Stimulated activated CD4-positive, alpha-beta T cell treated with anti-CD3 and anti-CD28 coated beads, Interleukin-2, amount 100 ng/mL, for 24 hours (primary cell): ENCODE data around the gene SRI.

Experiments
- DNase-seq, 2 donors: peaks; one replicate each; pipeline ENCODE4 v3.0.0-alpha.2; 2020

SRI gene

DNA sequence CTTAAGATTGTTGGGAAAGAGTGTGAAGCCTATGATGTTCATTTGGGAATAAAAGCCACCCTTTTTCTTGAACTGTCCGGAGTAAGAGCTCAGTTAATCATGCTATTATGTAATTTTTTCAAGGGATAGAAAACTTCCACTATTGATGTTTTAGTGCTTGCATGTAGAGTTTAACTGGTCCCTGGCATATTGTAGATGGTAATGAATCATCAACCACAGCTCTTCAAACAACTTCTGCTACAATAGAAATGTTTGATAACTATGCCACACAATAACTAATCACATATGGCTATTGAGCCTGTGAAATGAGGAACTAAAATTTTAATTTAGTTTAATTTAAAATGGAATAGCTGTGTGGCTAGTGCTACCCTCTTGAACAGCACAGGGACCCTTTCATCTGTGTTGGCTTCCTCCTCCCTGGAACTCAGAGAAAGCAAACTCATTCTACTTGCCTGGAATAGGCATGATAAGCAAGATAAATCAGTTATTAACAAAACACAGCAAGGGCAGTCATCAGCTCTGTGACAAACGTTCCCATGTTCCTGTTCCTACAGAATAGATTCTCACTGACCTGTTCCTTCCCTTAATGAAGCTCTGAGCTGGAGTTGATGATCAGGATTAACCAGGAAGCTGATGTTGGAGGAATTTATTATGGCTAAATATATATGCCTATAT lies 4.9 kb upstream of the SRI start:
- DNase-seq, result no peak

- DNase-seq, result no peak
These were observed 3.4 kb upstream of the SRI start for GRCh38 chr7:88223265-88223664.

DNA sequence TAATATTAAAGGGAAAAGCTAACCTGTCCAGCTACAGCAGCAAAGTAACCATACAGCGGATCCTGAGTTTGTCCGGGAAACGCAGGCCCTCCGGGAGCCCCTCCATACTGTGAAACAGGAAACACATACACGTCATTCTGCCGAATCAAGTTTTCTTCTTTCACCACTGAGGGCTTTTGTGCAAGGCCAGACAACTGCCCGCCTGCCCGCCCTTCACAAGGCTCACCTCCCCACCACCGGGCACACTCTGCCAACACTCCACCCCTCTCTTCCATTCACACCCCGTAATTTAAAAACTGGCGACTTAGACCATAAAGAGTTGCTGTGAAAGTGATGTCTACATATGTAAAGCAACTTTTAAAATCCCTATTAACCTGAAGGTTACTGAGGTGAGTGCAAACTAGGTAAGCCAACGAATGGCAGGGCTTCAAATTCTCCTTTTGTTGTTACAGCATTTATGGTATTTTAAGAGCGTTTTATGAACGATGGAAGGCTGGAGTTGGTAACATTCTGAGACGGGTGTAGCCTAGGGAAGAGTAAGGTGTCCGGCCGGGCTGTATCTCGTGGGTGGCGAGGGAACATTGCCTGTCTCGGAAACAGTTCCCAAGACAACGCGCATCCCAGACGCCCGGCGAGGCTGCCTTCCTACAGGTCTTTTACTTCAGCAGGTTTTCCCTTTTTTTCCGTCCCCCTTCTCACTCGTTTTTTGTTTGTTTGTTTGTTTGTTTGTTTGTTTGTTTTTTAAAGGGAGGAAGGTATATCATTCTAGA lies 817 bp downstream of the SRI start:
- peak; percentile 25 to 27 for DNase-seq

- no peak for DNase-seq
These were observed 1.5 kb downstream of the SRI start for GRCh38 chr7:88218429-88218745.

GRCh38 chr7:88217675-88218428 lies 2.0 kb downstream of the SRI start:
- no peak for DNase-seq

DNA sequence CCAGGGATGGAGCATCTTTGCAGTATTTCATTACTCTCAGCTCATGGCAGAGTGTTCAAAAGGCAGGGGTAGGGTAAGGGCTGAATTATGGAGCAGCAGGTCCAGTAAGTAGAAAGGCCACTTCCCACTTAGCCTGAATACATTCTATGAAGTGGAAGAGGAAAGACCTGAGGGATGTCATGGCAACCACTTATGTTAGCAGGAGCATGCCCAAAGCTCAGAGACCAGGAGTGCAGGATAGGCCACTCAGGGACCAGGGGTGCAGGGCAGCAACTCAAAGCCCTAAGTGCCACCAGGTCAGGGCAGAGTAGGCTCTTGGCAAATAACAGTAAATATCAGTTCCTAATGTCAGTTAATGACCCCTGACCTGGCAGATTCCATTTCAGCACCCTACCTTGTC lies 3.6 kb downstream of the SRI start:
- no peak for DNase-seq

DNA sequence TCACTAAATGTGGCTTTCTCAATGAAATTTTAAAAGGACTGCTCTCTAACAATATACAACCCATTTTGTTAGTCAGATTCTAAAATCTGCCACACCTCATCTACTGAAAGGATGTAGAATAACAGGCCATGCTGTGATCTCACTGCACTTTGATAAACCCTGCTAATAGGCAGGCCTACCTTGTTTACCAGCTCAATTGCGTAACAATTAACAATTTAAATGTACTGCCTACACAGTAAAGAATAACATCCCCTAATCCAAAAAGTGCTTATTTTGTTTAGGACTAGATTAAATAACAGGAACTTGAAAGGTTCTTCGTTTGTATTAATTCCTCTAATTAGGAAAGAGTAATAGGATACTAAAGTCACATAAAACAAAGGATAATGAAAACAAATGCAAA lies 4.5 kb downstream of the SRI start:
- no peak for DNase-seq

DNA sequence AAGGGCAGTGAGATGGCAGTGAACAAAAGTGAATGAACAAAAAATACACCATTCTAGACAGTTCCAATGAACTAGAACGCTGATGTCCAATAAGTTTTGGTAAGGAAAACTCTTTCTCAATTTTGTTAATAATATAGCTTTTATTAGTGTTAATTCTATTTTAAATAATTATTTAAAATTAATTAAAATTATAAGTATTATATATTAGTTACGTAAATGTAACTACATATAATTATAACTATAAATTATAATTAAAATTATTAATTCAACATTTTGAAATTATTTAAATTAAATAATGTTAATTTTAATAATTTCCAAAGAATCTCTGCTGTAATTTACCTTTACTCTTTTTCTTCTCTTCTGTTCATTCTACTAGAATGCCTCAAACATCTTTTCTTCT lies 5.4 kb downstream of the SRI start:
- DNase-seq, result no peak

GRCh38 chr7:88212918-88213317 lies 6.9 kb downstream of the SRI start:
- no peak for DNase-seq

DNA sequence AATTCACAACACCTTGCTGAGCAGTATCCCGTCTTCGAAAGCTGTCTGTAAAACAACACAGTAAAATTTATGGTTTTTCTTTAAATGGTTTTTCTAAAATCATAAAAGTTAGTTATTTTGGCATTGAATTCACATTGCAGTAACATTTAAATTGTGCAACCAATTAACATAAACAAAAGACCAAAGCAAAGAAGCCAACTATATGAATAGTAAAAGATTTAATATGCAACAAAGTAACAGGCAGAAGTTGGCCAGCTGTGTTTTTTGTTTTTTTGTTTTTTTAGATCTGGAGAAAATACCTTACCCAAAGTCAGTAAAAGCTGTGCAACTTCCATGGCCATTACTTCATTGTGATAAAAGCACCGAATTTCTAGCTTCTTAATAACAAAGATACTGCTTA lies 11.3 kb downstream of the SRI start:
- no peak for DNase-seq

DNA sequence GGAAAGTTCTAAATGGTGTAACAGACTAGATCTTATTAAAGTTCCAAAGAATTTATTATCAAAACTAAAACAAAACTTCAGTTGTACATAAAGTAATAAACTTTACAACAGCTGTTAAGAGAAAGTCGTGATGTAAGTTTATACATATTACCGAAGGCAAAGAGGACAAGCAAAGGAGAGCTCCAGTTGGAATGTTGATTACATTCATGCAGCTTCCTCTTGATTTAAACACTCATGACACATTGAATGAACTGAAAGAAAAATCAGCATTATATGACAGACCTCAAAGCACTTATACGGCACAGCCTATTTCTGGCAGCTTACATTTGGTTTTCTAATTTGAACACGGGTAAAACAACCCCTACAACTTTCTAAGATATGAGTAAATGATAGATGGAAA lies 13.6 kb downstream of the SRI start:
- DNase-seq, result no peak

DNA sequence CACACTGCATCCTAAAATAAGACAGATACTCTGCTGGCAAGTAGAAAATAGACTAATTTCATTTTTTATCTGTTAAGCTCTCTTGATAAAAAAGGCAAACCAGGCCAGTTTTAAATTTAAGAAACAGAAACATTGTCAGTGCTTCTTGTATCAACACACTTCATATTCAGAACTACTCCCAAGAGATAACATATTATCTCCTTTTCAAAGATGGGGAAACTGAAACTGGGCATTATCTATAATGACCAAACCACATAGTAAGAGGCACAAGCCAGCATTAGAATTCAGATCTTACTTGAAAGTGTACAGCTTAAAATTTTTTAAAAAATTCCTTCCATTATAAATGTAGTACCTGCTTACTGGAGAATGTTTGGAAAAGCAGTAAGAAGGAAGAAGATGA lies 14.7 kb downstream of the SRI start:
- no peak for DNase-seq

GRCh38 chr7:88204525-88205110 lies 15.2 kb downstream of the SRI start:
- no peak for DNase-seq

DNA sequence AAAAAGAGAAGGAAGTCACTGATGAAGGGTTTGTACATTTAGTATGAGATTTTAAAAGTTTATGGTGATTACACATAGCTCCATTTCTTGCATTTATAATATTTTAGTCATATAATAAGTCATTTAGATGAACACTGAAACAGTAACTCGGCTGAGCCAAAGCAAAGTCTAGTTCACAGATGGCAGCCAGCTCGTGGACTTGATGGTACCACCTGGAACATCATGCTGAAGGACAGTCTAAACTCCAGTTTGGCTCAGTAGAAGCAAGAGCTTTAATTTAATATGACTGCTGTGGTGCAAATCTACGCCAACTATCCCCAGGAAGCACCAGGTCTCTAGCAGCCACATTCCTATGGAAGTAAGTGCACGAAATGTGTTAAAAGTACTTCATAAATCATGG lies 16.4 kb downstream of the SRI start:
- DNase-seq, result no peak

DNA sequence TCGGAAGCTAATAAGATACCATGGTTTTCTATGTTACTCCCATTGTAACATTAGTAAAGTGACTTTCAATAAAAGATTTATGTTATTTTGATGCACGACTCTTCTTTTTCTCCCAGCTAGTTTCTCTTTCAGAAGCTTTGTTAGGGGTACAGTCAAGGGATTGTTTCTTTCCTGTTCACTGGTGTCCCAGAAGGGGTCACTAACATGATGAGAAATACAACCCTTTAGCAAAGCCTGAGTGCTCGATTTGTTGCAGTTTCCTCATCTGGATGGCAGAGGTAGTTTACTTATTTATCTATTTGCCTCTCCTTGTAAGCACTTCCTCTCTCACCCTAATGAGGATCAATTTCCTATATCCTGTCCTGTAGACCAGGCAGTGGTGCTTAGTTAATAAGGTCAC lies 17.0 kb downstream of the SRI start:
- DNase-seq, result no peak

DNA sequence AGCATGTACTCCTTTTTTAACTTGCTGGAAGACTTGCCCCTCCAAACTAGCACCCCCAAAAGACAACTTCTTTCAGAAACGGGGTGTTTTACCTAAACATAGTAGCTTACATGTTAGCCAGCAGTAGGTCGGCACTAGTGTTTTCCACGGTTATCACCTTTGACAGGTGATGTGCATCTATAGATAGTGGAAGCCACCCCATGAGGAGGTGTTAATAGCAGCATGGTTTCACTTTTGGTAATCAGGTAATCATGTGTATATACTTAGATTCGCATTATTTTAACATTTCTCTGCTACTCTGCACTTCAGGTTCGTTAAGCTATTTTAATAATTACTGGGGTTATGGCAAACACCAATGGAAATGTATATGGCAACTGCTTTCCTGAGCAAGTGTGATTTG lies 17.6 kb downstream of the SRI start:
- DNase-seq, result no peak

DNA sequence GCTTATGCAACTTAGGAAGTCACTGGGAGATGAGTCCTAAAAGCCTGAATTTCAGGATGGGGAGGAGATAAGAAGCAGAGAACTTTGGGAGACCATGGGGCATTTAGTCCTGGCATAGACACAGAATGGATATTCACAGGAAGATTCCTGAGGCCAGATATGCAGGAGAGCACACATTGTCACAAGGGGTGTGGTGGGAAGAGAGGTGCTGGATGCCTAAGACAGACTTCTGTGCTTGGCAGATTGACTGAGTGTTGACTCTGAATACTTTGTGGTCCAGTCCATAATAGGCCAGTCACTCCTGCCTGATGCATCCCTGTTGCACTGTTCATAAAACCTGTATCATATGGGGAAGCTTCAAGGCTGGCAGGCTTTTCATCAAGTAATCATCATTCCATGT lies 18.5 kb downstream of the SRI start:
- DNase-seq, result no peak

- no peak for DNase-seq
These were observed 19.0 kb downstream of the SRI start for GRCh38 chr7:88200789-88201188.

DNA sequence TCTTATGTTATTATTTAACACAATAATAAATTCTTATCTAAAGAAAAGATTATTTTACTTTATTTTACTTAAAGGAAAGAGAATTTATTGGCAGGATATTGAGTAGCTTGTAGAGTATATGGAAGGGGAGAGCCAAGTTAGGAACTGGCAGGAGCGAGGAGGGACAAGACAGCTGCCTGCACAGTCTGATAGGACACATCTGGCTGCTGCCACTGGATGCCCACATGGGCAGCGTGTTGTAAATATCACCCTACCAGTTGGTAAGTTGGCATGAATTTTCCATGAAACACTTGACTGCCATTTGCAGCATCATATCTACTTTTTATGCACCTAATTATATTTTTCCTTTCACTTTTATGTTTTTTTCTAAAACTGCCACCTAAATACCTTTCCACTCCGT lies 19.6 kb downstream of the SRI start:
- no peak for DNase-seq

- no peak for DNase-seq
These were observed 27.9 kb downstream of the SRI start for GRCh38 chr7:88191911-88192310.

DNA sequence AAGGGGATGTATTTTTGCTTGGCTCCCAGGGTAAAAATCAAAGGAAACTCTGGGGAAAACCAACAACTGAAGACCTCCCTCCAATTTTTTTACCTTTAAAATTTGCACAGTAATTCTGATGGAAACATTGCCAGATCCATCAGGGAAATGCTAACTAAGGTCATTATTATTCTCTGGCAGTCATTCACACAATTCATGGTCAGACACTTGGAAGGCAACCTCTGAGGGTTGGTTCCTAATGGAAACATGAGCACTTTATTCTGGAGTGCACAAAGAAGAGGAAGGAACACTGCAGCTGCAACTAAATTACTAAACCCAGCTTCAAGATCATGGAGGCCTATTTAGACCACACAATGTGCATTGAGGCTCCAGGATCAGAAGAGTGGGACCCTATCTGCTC lies 34.2 kb downstream of the SRI start:
- no peak for DNase-seq

GRCh38 chr7:88184848-88185304 lies 35.0 kb downstream of the SRI start:
- no peak for DNase-seq

- DNase-seq, result no peak
These were observed 36.8 kb downstream of the SRI start for GRCh38 chr7:88183051-88183450.

GRCh38 chr7:88176190-88176589 lies 43.6 kb downstream of the SRI start:
- DNase-seq, result no peak
